ENCODE results near the gene KISS1R.
A peak's percentile ranks its signal among the peaks of the same experiment; 100 is the strongest.

Gene KISS1R

DNA sequence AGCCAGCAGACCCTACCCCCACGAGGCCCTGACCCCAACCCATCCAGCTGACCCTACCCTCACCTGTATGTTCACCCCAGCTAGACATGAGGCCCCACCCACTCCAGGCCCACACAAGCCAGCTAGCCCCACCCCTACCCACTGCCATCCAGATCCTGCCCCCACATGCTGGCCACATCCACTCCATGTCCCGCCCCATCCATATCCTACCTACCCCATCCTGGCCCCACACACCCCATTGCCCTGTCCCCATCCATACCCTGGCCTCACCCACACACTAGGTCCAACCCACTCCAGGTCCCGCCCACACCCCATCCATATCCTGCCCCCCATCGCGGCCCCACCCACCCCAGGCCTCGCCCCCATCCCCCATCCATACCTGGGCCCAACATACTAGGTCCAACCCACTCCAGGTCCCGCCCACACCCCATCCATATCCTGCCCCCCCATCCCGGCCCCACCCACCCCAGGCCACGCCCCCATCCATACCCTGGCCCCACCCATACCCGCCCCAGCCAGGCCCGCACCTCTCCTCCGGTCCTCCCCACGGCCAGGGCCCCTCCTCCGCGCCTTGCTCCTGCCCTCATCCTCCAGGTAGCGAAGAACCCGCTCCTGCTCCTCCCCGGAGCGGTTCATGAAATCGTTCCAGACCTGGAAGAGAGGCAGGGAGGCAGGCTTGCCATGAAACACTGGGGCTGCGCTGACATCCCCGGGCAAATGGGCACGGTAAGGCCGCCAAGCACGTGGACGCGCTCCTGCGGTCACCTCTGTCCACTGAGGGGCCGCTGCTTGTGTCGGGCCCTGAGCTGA is 16.6 kb upstream of the KISS1R start:
- DNase-seq, result peak; percentile 45

GRCh38 chr19:901216-902092 is 15.7 kb upstream of the KISS1R start:
- no peak for DNase-seq

GRCh38 chr19:902093-902370 is 15.1 kb upstream of the KISS1R start:
- no peak for DNase-seq

DNA sequence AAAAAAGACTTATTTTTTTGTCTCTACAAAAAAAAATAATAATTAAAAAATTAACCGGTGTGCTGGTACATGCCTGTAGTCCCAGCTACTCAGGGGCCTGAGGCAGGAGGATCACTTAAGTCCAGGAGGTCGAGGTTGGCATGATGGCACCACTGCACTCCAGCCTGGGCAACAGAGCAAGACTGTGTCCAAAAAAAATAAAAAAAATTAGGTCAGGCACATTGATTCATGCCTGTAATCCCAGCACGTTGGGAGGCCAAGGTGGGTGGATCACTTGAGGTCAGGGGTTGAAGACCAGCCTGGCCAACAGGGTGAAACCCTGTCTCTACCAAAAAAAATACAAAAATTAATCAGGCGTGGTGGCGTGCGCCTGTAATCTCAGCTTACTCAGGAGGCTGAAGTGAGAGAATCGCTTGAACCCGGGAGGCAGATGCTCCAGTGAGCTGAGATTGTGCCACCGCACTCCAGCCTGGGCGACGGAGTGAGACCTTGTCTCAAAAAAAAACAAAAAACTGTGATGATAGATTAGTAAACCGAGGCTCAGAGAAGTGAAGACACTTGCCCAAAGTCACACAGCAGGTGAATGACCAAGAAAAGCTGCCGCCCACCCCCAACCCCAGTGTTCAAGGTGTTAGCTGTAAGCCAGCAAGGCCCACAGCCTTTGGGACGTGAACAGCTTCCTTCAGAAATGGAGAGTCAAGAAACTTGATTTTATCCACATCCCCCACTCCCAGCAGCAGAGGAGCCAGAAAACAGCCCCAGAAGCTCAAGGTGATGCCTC is 14.5 kb upstream of the KISS1R start:
- DNase-seq, result no peak

DNA sequence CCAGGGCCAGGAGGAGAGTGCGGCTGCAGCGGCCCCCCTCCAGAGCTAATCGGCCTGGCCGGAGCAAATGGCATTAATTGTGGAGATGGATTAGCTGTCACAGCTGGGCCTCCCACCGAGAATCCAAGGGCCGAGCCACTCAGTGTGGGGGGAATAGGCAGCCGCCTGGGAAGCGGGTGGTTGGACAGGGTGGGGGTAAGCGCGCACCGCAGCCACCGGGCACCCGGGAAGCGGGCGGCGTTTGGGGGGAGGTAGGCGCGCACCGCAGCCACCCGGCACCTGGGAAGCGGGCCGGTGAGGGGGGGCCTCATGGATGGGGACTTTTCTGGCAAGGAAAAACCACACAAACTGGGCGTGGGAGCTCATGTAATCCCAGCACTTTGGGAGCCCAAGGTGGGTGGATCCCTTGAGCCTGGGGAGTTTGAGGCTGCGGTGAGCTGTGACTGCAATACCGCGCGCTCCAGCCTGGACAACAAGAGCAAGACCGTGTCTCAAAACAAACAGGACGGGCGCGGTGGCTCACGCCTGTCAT is 13.8 kb upstream of the KISS1R start:
- no peak for DNase-seq

GRCh38 chr19:904545-904944 is 12.6 kb upstream of the KISS1R start:
- no peak for DNase-seq

GRCh38 chr19:906480-906879 is 10.7 kb upstream of the KISS1R start:
- DNase-seq, result no peak

GRCh38 chr19:907183-907853 is 9.8 kb upstream of the KISS1R start:
- no peak for DNase-seq

DNA sequence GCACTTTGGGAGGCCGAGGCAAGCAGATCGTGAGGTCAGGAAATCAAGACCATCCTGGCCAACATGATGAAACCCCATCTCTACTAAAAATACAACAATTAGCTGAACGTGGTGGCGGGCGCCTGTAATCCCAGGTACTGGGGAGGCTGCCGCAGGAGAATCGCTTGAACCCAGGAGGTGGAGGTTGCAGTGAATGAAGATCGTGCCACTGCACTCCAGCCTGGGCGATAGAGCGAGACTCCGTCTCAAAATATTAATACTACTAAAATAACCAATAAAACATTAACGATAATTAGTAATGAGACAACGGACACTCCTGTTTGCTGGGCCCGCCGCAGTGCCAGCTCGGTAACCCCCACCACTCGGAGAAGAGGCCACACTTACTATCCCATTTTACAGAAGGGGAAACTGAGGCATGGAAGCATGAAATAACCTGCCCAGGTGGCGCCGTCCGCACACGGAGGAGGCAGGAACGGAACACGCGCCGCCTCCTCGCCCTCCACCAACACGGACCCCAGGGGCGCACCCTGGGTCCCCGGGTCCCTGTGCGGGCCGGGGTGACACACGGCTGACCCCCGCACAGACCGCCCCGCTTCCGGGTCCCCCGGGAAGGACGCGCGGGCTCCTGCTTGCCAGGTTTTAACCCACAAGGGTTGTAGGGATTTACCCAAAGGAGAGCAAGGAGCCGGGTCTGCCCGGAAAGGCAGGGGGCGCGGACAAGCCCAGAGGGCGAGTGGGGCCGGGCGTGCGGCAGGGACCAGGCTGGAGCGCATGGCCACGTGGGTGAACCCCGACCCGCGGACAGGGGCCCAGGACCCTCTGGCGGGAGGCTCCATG is 5.7 kb upstream of the KISS1R start:
- no peak for DNase-seq

DNA sequence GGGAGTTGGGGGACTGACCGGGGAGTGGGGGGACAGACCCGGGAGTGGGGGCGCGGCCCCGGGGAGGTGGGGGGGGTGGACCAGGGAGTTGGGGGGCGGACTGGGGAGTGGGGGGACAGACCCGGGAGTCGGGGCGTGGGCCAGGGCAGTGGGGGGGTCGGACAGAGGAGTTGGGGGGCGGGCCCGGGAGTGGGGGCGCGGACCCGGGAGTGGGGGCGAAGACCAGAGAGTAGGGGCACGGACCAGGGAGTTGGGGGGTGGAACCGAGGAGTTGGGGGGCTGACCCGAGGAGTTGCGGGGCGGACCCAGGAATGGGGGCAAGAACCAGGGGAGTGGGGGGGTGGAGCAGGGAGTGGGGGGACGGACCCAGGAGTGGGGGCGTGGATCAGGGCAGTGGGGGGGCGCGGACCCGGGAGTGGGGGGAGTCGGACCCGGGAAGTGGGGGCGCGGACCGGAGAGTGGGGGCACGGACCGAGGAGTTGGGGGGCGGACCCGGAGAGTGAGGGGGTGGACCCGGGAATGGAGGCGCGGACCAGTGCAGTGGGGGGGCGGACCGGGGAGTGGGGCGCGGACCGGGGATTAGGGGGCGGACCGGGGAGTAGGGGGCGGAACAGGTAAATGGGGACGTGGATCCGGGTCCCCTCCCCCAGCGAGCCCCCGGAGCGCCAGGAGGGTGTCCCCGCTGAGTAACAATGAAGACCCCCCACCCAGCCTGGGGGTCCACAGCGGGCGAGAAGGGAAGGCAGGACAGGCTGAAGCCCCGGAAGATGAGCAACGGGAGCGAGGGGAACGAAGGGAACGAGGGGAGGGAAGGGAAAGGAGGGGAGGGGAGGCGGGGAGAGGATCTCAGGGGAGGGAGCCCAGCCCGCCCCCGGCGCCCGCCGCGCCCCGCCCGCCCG is 4.7 kb upstream of the KISS1R start:
- DNase-seq, result no peak

DNA sequence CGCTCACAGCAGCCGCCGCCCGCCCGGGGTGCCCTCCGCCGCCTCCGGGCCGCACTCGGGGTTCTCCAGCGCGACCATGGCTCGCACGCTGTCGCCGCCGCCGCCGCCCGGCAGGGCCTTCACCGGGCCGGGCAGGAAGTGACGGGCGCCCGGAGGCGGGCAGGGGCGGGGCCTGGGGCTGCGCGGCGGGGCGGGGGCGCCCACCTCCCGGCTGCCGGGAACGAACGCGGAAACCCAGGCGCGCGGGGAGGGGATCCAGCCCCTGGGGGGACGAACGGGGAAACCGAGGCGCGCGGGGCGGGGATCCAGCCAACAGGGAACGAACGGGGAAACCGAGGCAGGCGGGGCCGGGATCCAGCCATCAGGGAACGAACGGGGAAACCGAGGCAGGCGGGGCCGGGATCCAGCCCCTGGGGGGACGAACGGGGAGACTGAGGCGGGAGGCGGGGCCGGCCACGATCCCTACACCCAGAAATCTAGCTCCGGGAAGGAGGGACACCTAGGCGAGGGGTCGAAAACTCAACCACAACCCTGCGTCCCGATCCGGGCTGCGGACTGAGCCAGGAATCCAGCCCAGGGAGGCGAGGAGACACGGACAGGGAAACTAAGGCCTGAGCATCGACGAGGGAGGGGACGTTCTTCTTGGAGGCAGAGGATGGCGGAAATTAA is 3.9 kb upstream of the KISS1R start, which contains the start of gene R3HDM4:
Gene R3HDM4 (minus strand): TSS at position 140 of the 669 bp plus-strand sequence. CDS start 62 bp downstream, at position 78.
- DNase-seq, result peak; percentile 82

GRCh38 chr19:916645-917322 is 349 bp upstream of the KISS1R start:
- DNase-seq, result peak; percentile 59

GRCh38 chr19:918152-918437 is 962 bp downstream of the KISS1R start:
- DNase-seq, result no peak

DNA sequence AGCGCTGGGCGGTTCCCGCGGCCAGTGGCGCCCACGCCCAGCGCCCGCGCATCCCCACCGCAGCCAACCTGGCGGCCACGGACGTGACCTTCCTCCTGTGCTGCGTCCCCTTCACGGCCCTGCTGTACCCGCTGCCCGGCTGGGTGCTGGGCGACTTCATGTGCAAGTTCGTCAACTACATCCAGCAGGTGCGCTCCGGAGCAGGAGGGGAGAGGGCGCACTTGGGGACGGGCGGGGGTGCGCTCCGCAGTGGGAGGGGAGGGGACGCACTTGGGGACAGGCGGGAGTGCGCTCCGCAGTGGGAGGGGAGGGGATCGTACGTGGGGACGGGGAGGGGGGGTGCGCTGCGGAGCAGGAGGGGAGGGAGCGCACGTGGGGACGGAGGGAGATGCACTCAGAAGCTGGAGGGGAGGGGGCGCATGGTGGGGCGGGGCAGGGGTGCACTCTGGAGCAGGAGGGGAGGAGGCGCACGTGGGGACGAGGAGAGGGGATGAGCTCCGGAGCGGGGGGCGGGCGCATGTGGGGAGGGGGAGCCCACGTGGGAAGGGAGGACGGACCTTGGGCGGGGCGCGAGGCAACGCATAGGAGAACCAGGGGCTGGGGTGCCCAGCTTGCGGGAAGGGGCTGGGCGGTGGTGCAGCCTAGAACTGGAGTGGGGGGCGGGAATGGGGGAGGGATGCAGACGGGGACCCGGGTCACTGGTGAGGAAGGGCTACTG is 1.5 kb downstream of the KISS1R start:
- DNase-seq, result peak; percentile 84

DNA sequence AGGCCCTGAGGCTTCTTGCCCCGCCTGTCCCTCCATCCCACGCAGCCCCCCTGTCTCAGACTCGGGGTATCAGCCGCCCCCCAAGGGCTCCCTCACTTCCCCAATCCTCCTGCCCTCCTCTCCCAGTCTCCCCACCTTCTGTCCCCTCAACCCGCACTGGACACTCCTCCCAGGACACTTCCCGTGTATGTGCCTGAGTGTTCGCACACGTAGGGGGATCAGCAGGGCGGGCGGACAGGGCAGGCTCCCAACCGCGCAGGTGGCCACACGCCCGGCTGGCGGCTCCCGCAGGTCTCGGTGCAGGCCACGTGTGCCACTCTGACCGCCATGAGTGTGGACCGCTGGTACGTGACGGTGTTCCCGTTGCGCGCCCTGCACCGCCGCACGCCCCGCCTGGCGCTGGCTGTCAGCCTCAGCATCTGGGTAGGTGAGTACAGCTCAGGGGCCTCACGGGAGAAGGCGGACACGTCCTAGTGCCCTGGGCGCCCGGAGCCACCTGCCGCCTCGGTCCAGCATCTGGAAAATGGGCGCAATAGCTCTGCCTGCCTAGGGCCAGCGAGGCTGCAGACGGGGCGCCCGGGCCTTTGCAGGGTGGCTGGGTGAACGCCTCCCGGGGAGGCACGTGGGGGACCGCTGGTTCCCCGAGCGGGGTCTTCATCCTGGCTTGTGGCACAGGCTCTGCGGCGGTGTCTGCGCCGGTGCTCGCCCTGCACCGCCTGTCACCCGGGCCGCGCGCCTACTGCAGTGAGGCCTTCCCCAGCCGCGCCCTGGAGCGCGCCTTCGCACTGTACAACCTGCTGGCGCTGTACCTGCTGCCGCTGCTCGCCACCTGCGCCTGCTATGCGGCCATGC is 2.3 kb downstream of the KISS1R start:
- peak; percentile 92 for DNase-seq

DNA sequence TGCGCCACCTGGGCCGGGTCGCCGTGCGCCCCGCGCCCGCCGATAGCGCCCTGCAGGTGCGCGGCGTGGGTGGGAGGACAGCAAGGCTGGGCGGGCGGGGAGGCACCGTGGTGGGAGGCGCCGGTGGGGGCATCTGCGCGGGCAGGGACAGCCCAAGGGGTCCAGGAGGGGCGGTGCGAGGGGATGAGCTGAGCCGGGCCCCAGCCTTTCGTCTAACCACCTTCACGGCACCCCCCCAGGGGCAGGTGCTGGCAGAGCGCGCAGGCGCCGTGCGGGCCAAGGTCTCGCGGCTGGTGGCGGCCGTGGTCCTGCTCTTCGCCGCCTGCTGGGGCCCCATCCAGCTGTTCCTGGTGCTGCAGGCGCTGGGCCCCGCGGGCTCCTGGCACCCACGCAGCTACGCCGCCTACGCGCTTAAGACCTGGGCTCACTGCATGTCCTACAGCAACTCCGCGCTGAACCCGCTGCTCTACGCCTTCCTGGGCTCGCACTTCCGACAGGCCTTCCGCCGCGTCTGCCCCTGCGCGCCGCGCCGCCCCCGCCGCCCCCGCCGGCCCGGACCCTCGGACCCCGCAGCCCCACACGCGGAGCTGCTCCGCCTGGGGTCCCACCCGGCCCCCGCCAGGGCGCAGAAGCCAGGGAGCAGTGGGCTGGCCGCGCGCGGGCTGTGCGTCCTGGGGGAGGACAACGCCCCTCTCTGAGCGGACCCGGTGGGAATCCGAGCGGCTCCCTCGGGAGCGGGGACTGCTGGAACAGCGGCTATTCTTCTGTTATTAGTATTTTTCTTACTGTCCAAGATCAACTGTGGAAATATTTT is 3.1 kb downstream of the KISS1R start:
- DNase-seq, result peak; percentile 92

GRCh38 chr19:924553-925086 is 7.5 kb downstream of the KISS1R start:
- peak; percentile 45 for DNase-seq
